H1 (cell line): Measurements from ENCODE around the gene RFX1. TPM values are rescaled to one million over a fixed set of nuclear protein-coding genes. Genes with fewer than 3 reads are reported as not detected.

Source experiments
- CREB1 ChIP-seq: IDR thresholded peaks from 2 replicates; pipeline ENCODE4 v1.6.1; 2012; ENCODE audit warnings: inconsistent platforms
- EZH2 ChIP-seq: fragments of 200-600 bp; sonication (generic); IDR thresholded peaks from 2 replicates; pipeline ENCODE4 v1.7.1; 2012; ENCODE audit warnings: low read depth, mild to moderate bottlenecking, moderate library complexity, low read length, inconsistent platforms; ENCODE audit not compliant: severe bottlenecking
- JUND ChIP-seq: IDR thresholded peaks from 2 replicates; pipeline ENCODE4 v1.6.1; 2011; ENCODE audit warnings: mild to moderate bottlenecking, improper control_type of control experiment, low read length
- RBBP5 ChIP-seq: IDR thresholded peaks from 2 replicates; pipeline ENCODE4 v1.7.1; 2012; ENCODE audit warnings: low read depth, mild to moderate bottlenecking, inconsistent platforms, low read length, moderate library complexity, borderline replicate concordance
- TBP ChIP-seq: IDR thresholded peaks from 2 replicates; pipeline ENCODE4 v1.6.1; 2011; ENCODE audit warnings: low read depth, low read length, improper control_type of control experiment
- ZNF274 ChIP-seq: IDR thresholded peaks from 2 replicates; pipeline ENCODE4 v1.7.0; 2012; ENCODE audit warnings: low read length, borderline replicate concordance; ENCODE audit errors: extremely low read depth
- polyA plus RNA-seq, 7 experiments: library from polyadenylated mRNA; depleted of rRNA in 3 of 7; stranded (reverse) in 5 of 7; unstranded in 2 of 7; fragments of >200 nt in 5 of 7; fragments of 200-250 nt in 2 of 7; gene quantifications; 1 replicate in 5 of 7; 2 replicates in 1 of 7; 4 replicates in 1 of 7; pipeline versions ENCODE4 v1.2.1 to v1.2.3, GENCODE V29; 2011 to 2013; ENCODE audit warnings: missing spikeins in 2 of 7, mixed read lengths in 2 of 7
- total RNA-seq: library from RNA; stranded (reverse); fragmentation: NEBNext Ultra II Directional; extraction: Animal tissue kit (Norgen Biotek cat#: 25700); gene quantifications from 2 replicates; pipeline ENCODE4 v1.2.1, GENCODE V29; 2021
- TF ChIP-seq, protein P1 (sequence below), 3 experiments: IDR thresholded peaks; 1 replicate in 2 of 3; 2 replicates in 1 of 3; pipeline versions ENCODE4 v1.5.1 to v1.6.1; 2011; ENCODE audit warnings: low read length in 3 of 3, mild to moderate bottlenecking in 3 of 3, inconsistent platforms in 2 of 3, low read depth in 1 of 3, moderate library complexity in 1 of 3; ENCODE audit not compliant: insufficient read depth in 1 of 3; ENCODE audit errors: control extremely low read depth in 1 of 3
- TF ChIP-seq, protein P2 (sequence below): fragments of 300-600 bp; sonication (generic); IDR thresholded peaks from 2 replicates; pipeline ENCODE4 v1.7.1; 2012; ENCODE audit warnings: low read length, moderate library complexity, mild to moderate bottlenecking, inconsistent platforms; ENCODE audit not compliant: insufficient replicate concordance

The RFX1 gene
- total and polyA plus RNA-seq, 2 of the 8 experiments (the other 6 are each of a cell fraction or from before 2014, with no cell fraction given): 4.9 to 17.0 TPM

DNA sequence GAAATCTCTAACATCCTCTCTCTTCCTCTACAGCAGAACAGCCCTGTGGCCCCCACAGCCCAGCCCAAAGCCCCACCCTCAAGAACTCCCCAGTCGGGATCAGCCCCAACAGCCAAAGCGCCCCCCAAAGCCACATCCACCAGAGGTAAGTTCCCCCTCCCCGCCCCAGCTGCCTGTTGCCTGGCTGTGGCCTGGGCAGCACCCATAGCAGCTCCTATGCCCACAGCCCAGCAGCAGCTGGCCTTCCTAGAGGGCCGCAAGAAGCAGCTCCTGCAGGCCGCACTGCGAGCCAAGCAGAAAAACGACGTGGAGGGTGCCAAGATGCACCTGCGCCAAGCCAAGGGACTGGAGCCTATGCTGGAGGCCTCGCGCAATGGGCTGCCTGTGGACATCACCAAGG lies 85.6 kb downstream of the RFX1 start (continued):
- no peak for TF ChIP-seq EZH2
- TF ChIP-seq TBP: no peak
- TF ChIP-seq JUND: no peak
- no peak for TF ChIP-seq ZNF274
- TF ChIP-seq RBBP5: no peak
- no peak for TF ChIP-seq CREB1
- TF ChIP-seq, protein P1, sequence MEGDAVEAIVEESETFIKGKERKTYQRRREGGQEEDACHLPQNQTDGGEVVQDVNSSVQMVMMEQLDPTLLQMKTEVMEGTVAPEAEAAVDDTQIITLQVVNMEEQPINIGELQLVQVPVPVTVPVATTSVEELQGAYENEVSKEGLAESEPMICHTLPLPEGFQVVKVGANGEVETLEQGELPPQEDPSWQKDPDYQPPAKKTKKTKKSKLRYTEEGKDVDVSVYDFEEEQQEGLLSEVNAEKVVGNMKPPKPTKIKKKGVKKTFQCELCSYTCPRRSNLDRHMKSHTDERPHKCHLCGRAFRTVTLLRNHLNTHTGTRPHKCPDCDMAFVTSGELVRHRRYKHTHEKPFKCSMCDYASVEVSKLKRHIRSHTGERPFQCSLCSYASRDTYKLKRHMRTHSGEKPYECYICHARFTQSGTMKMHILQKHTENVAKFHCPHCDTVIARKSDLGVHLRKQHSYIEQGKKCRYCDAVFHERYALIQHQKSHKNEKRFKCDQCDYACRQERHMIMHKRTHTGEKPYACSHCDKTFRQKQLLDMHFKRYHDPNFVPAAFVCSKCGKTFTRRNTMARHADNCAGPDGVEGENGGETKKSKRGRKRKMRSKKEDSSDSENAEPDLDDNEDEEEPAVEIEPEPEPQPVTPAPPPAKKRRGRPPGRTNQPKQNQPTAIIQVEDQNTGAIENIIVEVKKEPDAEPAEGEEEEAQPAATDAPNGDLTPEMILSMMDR (IDR thresholded peaks at IDR 0.05; ENCODE audit: control extremely low read depth in 1 of 3, insufficient read depth in 1 of 3, low read depth in 1 of 3, low read length in 3 of 3): no peak
- TF ChIP-seq, protein P2, sequence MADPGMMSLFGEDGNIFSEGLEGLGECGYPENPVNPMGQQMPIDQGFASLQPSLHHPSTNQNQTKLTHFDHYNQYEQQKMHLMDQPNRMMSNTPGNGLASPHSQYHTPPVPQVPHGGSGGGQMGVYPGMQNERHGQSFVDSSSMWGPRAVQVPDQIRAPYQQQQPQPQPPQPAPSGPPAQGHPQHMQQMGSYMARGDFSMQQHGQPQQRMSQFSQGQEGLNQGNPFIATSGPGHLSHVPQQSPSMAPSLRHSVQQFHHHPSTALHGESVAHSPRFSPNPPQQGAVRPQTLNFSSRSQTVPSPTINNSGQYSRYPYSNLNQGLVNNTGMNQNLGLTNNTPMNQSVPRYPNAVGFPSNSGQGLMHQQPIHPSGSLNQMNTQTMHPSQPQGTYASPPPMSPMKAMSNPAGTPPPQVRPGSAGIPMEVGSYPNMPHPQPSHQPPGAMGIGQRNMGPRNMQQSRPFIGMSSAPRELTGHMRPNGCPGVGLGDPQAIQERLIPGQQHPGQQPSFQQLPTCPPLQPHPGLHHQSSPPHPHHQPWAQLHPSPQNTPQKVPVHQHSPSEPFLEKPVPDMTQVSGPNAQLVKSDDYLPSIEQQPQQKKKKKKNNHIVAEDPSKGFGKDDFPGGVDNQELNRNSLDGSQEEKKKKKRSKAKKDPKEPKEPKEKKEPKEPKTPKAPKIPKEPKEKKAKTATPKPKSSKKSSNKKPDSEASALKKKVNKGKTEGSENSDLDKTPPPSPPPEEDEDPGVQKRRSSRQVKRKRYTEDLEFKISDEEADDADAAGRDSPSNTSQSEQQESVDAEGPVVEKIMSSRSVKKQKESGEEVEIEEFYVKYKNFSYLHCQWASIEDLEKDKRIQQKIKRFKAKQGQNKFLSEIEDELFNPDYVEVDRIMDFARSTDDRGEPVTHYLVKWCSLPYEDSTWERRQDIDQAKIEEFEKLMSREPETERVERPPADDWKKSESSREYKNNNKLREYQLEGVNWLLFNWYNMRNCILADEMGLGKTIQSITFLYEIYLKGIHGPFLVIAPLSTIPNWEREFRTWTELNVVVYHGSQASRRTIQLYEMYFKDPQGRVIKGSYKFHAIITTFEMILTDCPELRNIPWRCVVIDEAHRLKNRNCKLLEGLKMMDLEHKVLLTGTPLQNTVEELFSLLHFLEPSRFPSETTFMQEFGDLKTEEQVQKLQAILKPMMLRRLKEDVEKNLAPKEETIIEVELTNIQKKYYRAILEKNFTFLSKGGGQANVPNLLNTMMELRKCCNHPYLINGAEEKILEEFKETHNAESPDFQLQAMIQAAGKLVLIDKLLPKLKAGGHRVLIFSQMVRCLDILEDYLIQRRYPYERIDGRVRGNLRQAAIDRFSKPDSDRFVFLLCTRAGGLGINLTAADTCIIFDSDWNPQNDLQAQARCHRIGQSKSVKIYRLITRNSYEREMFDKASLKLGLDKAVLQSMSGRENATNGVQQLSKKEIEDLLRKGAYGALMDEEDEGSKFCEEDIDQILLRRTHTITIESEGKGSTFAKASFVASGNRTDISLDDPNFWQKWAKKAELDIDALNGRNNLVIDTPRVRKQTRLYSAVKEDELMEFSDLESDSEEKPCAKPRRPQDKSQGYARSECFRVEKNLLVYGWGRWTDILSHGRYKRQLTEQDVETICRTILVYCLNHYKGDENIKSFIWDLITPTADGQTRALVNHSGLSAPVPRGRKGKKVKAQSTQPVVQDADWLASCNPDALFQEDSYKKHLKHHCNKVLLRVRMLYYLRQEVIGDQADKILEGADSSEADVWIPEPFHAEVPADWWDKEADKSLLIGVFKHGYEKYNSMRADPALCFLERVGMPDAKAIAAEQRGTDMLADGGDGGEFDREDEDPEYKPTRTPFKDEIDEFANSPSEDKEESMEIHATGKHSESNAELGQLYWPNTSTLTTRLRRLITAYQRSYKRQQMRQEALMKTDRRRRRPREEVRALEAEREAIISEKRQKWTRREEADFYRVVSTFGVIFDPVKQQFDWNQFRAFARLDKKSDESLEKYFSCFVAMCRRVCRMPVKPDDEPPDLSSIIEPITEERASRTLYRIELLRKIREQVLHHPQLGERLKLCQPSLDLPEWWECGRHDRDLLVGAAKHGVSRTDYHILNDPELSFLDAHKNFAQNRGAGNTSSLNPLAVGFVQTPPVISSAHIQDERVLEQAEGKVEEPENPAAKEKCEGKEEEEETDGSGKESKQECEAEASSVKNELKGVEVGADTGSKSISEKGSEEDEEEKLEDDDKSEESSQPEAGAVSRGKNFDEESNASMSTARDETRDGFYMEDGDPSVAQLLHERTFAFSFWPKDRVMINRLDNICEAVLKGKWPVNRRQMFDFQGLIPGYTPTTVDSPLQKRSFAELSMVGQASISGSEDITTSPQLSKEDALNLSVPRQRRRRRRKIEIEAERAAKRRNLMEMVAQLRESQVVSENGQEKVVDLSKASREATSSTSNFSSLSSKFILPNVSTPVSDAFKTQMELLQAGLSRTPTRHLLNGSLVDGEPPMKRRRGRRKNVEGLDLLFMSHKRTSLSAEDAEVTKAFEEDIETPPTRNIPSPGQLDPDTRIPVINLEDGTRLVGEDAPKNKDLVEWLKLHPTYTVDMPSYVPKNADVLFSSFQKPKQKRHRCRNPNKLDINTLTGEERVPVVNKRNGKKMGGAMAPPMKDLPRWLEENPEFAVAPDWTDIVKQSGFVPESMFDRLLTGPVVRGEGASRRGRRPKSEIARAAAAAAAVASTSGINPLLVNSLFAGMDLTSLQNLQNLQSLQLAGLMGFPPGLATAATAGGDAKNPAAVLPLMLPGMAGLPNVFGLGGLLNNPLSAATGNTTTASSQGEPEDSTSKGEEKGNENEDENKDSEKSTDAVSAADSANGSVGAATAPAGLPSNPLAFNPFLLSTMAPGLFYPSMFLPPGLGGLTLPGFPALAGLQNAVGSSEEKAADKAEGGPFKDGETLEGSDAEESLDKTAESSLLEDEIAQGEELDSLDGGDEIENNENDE: no peak
- TF ChIP-seq, all 59 proteins: peak for 0
